ENCODE data around the gene ZNF608. TPM values are rescaled to one million over a fixed set of nuclear protein-coding genes. Genes with fewer than 3 reads are reported as not detected.

The ZNF608 gene
- total RNA-seq, 1 donor from 2014 or later = 106 TPM

- FAIRE-seq (no peak), DNase-seq (ENCODE audit: low spot score in 2 of 2) (no peak)
Measured at GRCh38 chr5:124698770-124699169, 47.7 kb downstream of the ZNF608 start.

GRCh38 chr5:124697933-124698591, 48.4 kb downstream of the ZNF608 start:
- no peak for DNase-seq (ENCODE audit: low spot score in 2 of 2)
- no peak for FAIRE-seq

GRCh38 chr5:124697501-124697900, 48.9 kb downstream of the ZNF608 start:
- FAIRE-seq = no peak
- DNase-seq (ENCODE audit: low spot score in 2 of 2) = no peak

- no peak for FAIRE-seq
- no peak for DNase-seq (ENCODE audit: low spot score in 2 of 2)
Measured at GRCh38 chr5:124696898-124697297, 49.5 kb downstream of the ZNF608 start.

Data from frontal cortex (tissue), 4 donors.